NCI-H2171 treated with DMSO at 0.1 percent for 48 hours (cell line): ENCODE measurements around the gene DONSON.

Experiments
- DNase-seq: peaks from one replicate; lab custom pipeline; 2025; lab: John Stamatoyannopoulos, UW

DONSON gene

DNA sequence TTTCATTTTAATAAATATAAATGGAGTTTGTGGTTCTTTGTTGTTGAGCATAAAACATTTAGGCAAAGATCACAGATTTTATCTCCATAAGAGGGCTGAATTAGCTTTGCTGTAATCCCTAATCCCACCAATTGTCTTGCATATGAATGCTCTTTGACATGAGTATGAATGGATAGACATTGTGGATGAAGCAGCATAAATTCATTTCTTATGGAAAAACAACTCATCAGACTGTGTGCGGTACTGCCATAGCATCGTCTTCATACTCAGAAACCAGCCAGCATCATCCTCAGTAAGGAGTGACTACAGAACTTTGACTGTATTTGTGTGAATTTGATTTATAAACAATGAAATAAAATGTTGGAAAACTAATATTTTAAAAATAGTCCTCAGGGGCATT, 26.1 kb downstream of the DONSON start:
- no peak for DNase-seq

DNA sequence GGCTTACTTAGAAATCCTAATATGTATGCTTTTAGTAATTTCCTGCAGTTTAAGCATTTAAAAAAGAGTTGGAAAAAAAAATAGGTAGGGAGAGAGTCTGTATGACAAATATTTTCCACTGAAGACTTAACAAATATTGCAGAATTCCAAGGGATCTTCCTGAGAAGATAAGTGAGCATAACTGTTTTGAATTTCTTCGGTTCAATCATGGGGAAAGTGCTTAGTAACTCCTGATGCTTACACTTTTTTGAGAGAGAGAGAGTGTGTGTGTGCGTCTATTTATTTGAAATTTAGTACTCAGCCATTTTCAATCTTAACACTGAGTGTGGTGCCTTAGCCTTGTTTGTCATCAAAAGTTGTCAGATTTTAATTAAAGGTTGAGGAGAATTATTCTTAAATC, 27.1 kb downstream of the DONSON start:
- no peak for DNase-seq

DNA sequence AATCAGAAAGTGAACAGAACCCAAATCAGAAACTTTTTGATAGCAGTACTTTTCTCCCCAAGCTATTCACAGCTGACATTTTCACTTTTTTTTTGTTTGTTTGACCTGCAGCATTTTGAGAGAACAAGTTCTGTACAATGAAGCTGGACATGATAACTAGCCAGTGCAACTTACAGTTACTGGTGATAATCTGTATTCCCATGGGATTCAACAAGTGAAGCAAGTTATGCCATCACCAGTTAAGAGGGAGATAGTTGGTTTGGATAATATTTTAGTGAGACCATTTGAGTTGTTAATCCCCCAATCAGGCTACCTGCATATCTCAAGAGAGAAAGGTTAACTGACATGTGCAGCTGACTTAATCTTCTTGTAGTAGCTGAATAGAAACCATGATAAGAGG, 27.5 kb downstream of the DONSON start:
- DNase-seq, result no peak

GRCh38 chr21:33559813-33560212, 28.7 kb downstream of the DONSON start:
- DNase-seq, result no peak

- DNase-seq, result no peak
These were observed 29.6 kb downstream of the DONSON start for GRCh38 chr21:33558777-33559421.

- no peak for DNase-seq
These were observed 31.0 kb downstream of the DONSON start for GRCh38 chr21:33557447-33557846.

GRCh38 chr21:33554982-33555344, 33.5 kb downstream of the DONSON start:
- no peak for DNase-seq

- DNase-seq, result no peak
These were observed 34.1 kb downstream of the DONSON start for GRCh38 chr21:33554236-33554981.

DNA sequence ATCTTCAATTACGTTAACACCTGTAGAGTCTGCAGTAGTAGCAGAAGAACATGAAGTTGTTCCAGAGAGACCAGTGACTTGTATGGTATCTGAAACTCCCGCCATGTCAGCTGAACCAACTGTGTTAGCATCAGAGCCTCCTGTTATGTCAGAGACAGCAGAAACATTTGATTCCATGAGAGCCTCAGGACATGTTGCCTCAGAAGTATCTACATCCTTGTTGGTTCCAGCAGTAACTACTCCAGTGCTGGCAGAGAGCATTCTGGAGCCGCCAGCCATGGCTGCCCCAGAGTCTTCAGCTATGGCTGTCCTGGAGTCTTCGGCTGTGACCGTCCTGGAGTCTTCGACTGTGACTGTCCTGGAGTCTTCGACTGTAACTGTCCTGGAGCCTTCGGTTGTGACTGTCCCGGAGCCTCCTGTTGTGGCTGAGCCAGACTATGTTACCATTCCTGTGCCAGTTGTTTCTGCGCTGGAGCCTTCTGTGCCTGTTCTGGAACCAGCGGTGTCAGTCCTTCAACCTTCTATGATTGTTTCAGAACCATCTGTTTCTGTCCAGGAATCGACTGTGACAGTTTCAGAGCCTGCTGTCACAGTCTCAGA, 35.4 kb downstream of the DONSON start:
- no peak for DNase-seq

- DNase-seq, result no peak
These were observed 36.1 kb downstream of the DONSON start for GRCh38 chr21:33552093-33552998.

DNA sequence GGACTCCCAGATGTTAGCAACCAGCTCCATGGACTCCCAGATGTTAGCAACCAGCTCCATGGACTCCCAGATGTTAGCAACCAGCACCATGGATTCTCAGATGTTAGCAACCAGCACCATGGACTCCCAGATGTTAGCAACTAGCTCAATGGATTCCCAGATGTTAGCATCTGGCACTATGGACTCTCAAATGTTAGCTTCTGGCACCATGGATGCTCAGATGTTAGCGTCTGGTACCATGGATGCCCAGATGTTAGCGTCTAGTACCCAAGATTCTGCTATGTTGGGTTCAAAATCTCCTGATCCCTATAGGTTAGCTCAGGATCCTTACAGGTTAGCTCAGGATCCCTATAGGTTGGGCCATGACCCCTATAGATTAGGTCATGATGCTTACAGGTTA, 36.8 kb downstream of the DONSON start:
- DNase-seq, result no peak

DNA sequence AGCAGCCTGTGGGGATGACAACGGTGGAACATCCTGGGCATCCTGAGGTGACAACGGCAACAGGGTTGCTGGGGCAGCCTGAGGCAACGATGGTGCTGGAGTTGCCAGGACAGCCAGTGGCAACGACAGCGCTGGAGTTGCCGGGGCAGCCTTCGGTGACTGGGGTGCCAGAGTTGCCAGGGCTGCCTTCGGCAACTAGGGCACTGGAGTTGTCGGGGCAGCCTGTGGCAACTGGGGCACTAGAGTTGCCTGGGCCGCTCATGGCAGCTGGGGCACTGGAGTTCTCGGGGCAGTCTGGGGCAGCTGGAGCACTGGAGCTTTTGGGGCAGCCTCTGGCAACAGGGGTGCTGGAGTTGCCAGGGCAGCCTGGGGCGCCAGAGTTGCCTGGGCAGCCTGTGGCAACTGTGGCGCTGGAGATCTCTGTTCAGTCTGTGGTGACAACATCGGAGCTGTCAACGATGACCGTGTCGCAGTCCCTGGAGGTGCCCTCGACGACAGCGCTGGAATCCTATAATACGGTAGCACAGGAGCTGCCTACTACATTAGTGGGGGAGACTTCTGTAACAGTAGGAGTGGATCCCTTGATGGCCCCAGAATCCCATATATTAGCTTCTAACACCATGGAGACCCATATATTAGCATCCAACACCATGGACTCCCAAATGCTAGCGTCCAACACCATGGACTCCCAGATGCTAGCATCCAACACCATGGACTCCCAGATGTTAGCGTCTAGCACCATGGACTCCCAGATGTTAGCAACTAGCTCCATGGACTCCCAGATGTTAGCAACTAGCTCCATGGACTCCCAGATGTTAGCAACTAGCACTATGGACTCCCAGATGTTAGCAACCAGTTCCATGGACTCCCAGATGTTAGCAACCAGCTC, 37.5 kb downstream of the DONSON start:
- DNase-seq, result no peak

- no peak for DNase-seq
These were observed 38.4 kb downstream of the DONSON start for GRCh38 chr21:33549848-33550771.

- DNase-seq, result no peak
These were observed 42.4 kb downstream of the DONSON start for GRCh38 chr21:33546086-33546485.

DNA sequence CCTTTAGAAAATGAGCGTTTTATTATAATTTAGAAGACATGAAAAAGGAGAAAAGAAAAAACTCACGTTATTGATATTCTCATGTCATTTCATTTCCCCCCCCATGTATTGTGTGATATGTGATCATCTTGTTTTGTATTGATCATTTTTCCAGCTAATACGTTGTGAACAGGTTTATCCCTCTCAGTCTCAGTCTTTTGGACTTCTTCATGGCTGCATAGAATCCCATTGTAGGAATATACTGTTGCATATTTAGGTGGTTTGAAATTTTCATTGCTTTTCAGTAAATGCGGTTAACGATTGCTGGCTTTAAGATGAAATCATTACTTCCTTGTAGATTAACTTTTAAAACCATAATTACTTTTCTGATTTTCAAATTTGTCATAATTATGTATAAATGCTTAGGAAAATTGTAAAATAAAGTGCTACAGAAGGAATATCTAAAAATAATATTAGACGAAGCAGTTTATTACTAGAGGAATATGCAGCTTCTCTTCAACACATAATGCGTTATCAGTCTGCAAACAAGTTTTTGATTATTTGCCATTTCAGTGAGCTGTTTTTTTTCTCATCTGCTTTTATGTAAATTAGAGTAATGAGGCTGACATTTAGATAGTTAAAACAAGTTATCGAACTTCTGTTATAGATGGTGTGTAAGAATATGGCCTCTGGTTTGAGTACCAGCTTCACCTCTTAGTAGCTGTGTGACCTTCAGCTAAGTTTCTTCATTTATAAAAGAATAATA, 43.9 kb downstream of the DONSON start:
- DNase-seq, result no peak

GRCh38 chr21:33543505-33544129, 44.9 kb downstream of the DONSON start:
- no peak for DNase-seq

DNA sequence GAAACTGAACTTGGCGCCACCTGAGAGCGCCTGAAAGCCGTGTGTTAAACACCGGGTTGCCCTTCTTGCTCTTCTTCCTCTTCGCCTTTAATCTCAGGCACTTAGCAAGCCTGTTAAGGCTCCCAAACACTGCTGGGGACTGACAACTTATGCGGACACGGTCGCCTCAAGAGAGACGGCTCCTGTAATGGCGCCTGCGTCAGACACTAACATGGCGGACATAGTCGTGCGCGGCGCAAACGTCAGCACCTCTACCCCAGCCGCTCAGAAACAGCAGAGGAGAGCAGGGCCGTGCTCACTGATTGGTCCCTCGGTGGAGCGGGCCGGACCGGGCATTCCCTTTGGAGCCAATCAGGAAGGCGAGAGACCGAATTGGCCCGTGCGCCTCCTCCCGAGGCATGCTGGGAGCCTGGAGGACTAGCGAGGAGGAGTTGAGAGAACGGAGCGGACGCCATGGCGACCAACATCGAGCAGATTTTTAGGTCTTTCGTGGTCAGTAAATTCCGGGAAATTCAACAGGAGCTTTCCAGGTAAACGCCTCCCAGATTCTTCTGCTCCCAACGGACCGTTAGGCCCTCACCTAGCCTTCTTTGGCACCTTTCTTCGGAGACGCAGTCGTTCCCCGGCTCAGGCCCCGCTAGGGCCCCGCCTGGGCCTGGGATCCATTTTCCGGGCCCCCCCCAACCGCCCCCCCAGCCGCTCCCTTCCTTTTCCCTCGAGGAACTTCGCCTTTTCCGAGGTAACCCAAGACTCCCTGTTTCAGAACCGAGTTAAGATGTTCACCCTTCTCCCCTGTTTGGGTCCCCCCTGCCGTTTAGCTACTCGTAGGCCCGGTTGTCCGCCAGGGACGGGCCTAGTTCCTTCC, 45.6 kb downstream of the DONSON start, which contains the start of gene SON:
Gene SON (plus strand): TSS at position 399 of the 865 bp plus-strand sequence. CDS start 55 bp downstream, at position 454.
- DNase-seq, result peak; percentile 98
